Measurements from ENCODE around the gene FGFRL1. TPM values are rescaled to one million over a fixed set of nuclear protein-coding genes. Genes with fewer than 3 reads are reported as not detected.

The FGFRL1 gene
- total and polyA plus RNA-seq, 2 experiments from 2014 or later, result 10.8 to 58.7 TPM

DNA sequence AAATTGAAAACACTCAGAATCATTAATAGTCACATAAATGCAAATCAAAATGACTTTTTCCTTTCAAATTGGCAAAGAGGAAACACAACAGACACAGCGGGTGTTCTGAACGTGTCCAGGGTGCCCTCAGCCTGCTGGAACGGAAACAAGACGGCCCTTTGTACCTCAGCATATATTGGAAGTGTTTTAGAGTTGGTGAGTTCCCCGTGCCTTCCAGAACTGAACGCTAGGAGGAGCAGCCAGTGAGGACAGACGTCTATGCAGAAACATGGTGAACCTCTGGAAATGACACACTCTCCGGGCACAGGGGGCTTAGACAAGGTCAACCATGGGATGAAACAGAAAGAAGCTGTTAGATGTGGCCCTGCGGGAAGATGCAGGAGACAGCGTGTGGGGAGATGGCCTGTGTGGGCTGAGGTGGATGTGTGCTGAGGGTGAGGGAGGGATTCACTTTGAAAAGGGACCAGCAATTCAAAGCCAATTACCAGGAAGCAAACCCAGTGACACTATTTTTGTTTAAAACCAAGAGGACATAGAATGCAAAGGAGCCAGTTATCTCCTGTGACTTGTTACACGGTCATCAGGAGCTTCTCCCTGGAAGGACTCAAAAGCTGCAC, 61.5 kb downstream of the FGFRL1 start:
- DNase-seq, result peak; percentile 73
- no peaks in the 10 kb centered on the region for H3K9me2 ChIP-seq (ENCODE audit: insufficient read depth)
- no peak overlapping the region for H3K4me2 ChIP-seq (ENCODE audit: unreplicated experiment)
- in situ Hi-C loops (cut with MboI), result no loop called here
- H2AFZ ChIP-seq, result peak overlapping the region; percentile 64; the same call in 1 of the 2 replicates
- no peaks in the 10 kb centered on the region for H3K4me1 ChIP-seq (ENCODE audit: insufficient read depth)
- H3K9me3 ChIP-seq (ENCODE audit: low read depth), result no peaks in the 10 kb centered on the region
- no peaks in the 10 kb centered on the region for H3F3A ChIP-seq (ENCODE audit: insufficient read depth)
- TF ChIP-seq EZH2 (IDR thresholded peaks at IDR 0.05; ENCODE audit: insufficient read depth, poor library complexity, severe bottlenecking) (no peak), EZH2phosphoT487 (IDR thresholded peaks at IDR 0.05; ENCODE audit: insufficient read depth, low read depth) (no peak)
- no peaks in the 10 kb centered on the region for H3K36me3 ChIP-seq (ENCODE audit: low read depth)
- H3K79me2 ChIP-seq (ENCODE audit: insufficient read depth), result no peaks in the 10 kb centered on the region
- H4K20me1 ChIP-seq (ENCODE audit: insufficient read depth), result no peaks in the 10 kb centered on the region
- no peak overlapping the region for H3K9ac ChIP-seq
- WGBS, 2 experiments (ENCODE audit: low coverage in 1 of 2, low lambda C conversion rate in 2 of 2, missing lambda C conversion rate in 2 of 2), result 19 to 26% methylated on average over 11 of the region's 11 CpGs
- no peak overlapping the region for H3K27ac ChIP-seq
- H3K4me3 ChIP-seq, result no peak overlapping the region
- peaks cover 13% of the 10 kb centered on the region for H3K27me3 ChIP-seq (replicated peaks; ENCODE audit: insufficient read depth)

GRCh38 chr4:1074077-1074476, 62.7 kb downstream of the FGFRL1 start:
- DNase-seq, result no peak
- Histone ChIP-seq H3K79me2 (ENCODE audit: insufficient read depth) (no peaks in the 10 kb centered on the region), H3K36me3 (ENCODE audit: low read depth) (no peaks in the 10 kb centered on the region), H3K9ac (no peak overlapping the region), H3K9me3 (ENCODE audit: low read depth) (no peaks in the 10 kb centered on the region), H3K9me2 (ENCODE audit: insufficient read depth) (no peaks in the 10 kb centered on the region), H2AFZ (no peak overlapping the region), H3K4me2 (ENCODE audit: unreplicated experiment) (no peak overlapping the region), H3K27me3 (replicated peaks; ENCODE audit: insufficient read depth) (peaks cover 2% of the 10 kb centered on the region), H3F3A (ENCODE audit: insufficient read depth) (no peaks in the 10 kb centered on the region), H3K4me1 (ENCODE audit: insufficient read depth) (no peaks in the 10 kb centered on the region), H4K20me1 (ENCODE audit: insufficient read depth) (no peaks in the 10 kb centered on the region), H3K27ac (no peak overlapping the region), H3K4me3 (no peak overlapping the region)
- in situ Hi-C loops (cut with MboI), result no loop called here
- 69 to 73% methylated on average over 9 of the region's 9 CpGs for WGBS, 2 experiments (ENCODE audit: low coverage in 1 of 2, low lambda C conversion rate in 2 of 2, missing lambda C conversion rate in 2 of 2)
- TF ChIP-seq EZH2phosphoT487 (IDR thresholded peaks at IDR 0.05; ENCODE audit: insufficient read depth, low read depth) (no peak), EZH2 (IDR thresholded peaks at IDR 0.05; ENCODE audit: insufficient read depth, poor library complexity, severe bottlenecking) (no peak)

GRCh38 chr4:1075225-1075624, 63.8 kb downstream of the FGFRL1 start:
- 70 to 78% methylated on average over 7 of the region's 7 CpGs for WGBS, 2 experiments (ENCODE audit: low coverage in 1 of 2, low lambda C conversion rate in 2 of 2, missing lambda C conversion rate in 2 of 2)
- no peak overlapping the region for H2AFZ ChIP-seq

GRCh38 chr4:1075809-1076699, 64.6 kb downstream of the FGFRL1 start:
- 65 to 68% methylated on average over 11 of the region's 11 CpGs for WGBS, 2 experiments (ENCODE audit: low coverage in 1 of 2, low lambda C conversion rate in 2 of 2, missing lambda C conversion rate in 2 of 2)
- Histone ChIP-seq H3K4me1 (ENCODE audit: insufficient read depth) (no peaks in the 10 kb centered on the region), H3F3A (ENCODE audit: insufficient read depth) (no peaks in the 10 kb centered on the region; the same call in 1 of the 2 replicates), H3K4me3 (no peak overlapping the region), H3K27ac (no peak overlapping the region), H3K9me3 (ENCODE audit: low read depth) (no peaks in the 10 kb centered on the region), H3K4me2 (ENCODE audit: unreplicated experiment) (no peak overlapping the region), H2AFZ (no peak overlapping the region), H3K9ac (no peak overlapping the region), H3K27me3 (replicated peaks; ENCODE audit: insufficient read depth) (no peaks in the 10 kb centered on the region; the same call in none of the 2 replicates), H4K20me1 (ENCODE audit: insufficient read depth) (no peaks in the 10 kb centered on the region), H3K36me3 (ENCODE audit: low read depth) (no peaks in the 10 kb centered on the region), H3K9me2 (ENCODE audit: insufficient read depth) (no peaks in the 10 kb centered on the region), H3K79me2 (ENCODE audit: insufficient read depth) (no peaks in the 10 kb centered on the region)
- no peak for DNase-seq
- in situ Hi-C loops (cut with MboI), result no loop called here
- TF ChIP-seq EZH2phosphoT487 (IDR thresholded peaks at IDR 0.05; ENCODE audit: insufficient read depth, low read depth) (no peak), EZH2 (IDR thresholded peaks at IDR 0.05; ENCODE audit: insufficient read depth, poor library complexity, severe bottlenecking) (no peak)

More at GRCh38 chr4:1075225-1075624, 63.8 kb downstream of the FGFRL1 start:
- no peak overlapping the region for H3K4me3 ChIP-seq
- H3K79me2 ChIP-seq (ENCODE audit: insufficient read depth), result no peaks in the 10 kb centered on the region
- H3K4me2 ChIP-seq (ENCODE audit: unreplicated experiment), result no peak overlapping the region
- no peaks in the 10 kb centered on the region for H3K36me3 ChIP-seq (ENCODE audit: low read depth)
- no peaks in the 10 kb centered on the region for H3F3A ChIP-seq (ENCODE audit: insufficient read depth)
- no peaks in the 10 kb centered on the region for H3K9me2 ChIP-seq (ENCODE audit: insufficient read depth)
- no peak overlapping the region for H3K9ac ChIP-seq
- no peaks in the 10 kb centered on the region for H3K9me3 ChIP-seq (ENCODE audit: low read depth)
- no peak for TF ChIP-seq EZH2phosphoT487 (IDR thresholded peaks at IDR 0.05; ENCODE audit: insufficient read depth, low read depth)
- TF ChIP-seq EZH2 (IDR thresholded peaks at IDR 0.05; ENCODE audit: insufficient read depth, poor library complexity, severe bottlenecking), result no peak
- no peaks in the 10 kb centered on the region; the same call in none of the 2 replicates for H3K27me3 ChIP-seq (replicated peaks; ENCODE audit: insufficient read depth)
- no peak for DNase-seq
- no peaks in the 10 kb centered on the region for H4K20me1 ChIP-seq (ENCODE audit: insufficient read depth)
- H3K4me1 ChIP-seq (ENCODE audit: insufficient read depth), result no peaks in the 10 kb centered on the region
- H3K27ac ChIP-seq, result no peak overlapping the region
- in situ Hi-C loops (cut with MboI), result no loop called here

Other genes with a start within 250 kb of the FGFRL1 start
- gene CPLX1, start 185.5 kb upstream of the FGFRL1 start, total RNA-seq (2014; rRNA removed; shearing (Covaris generic)), result not detected in 2 replicates
- gene CPLX1, start 185.5 kb upstream of the FGFRL1 start, polyA plus RNA-seq (2016; fragmentation: Nextera tagmentation; extraction: Ambion mirVana), result not detected in 2 replicates
- 86.7 and 88.8 TPM in 2 replicates for gene GAK, start 79.3 kb upstream of the FGFRL1 start, total RNA-seq (2014; rRNA removed; shearing (Covaris generic))
- gene GAK, start 79.3 kb upstream of the FGFRL1 start, polyA plus RNA-seq (2016; fragmentation: Nextera tagmentation; extraction: Ambion mirVana), result 38.0 and 41.1 TPM in 2 replicates
- 36.5 and 38.3 TPM in 2 replicates for gene TMEM175, start 79.2 kb upstream of the FGFRL1 start, total RNA-seq (2014; rRNA removed; shearing (Covaris generic))
- gene TMEM175, start 79.2 kb upstream of the FGFRL1 start, polyA plus RNA-seq (2016; fragmentation: Nextera tagmentation; extraction: Ambion mirVana), result 29.8 and 31.2 TPM in 2 replicates
- 16.8 and 18.2 TPM in 2 replicates for gene DGKQ, start 38.1 kb upstream of the FGFRL1 start, total RNA-seq (2014; rRNA removed; shearing (Covaris generic))
- 1.4 and 1.9 TPM in 2 replicates for gene DGKQ, start 38.1 kb upstream of the FGFRL1 start, polyA plus RNA-seq (2016; fragmentation: Nextera tagmentation; extraction: Ambion mirVana)
- gene IDUA, start 24.6 kb upstream of the FGFRL1 start, total RNA-seq (2014; rRNA removed; shearing (Covaris generic)), result 26.3 and 30.7 TPM in 2 replicates
- gene IDUA, start 24.6 kb upstream of the FGFRL1 start, polyA plus RNA-seq (2016; fragmentation: Nextera tagmentation; extraction: Ambion mirVana), result 26.4 and 28.8 TPM in 2 replicates
- 0.13 and 0.22 TPM in 2 replicates for gene SLC26A1, start 18.2 kb upstream of the FGFRL1 start, total RNA-seq (2014; rRNA removed; shearing (Covaris generic))
- 1.6 and 1.8 TPM in 2 replicates for gene SLC26A1, start 18.2 kb upstream of the FGFRL1 start, polyA plus RNA-seq (2016; fragmentation: Nextera tagmentation; extraction: Ambion mirVana)
- 0.51 and 2.5 TPM in 2 replicates for gene RNF212, start 101.9 kb downstream of the FGFRL1 start, total RNA-seq (2014; rRNA removed; shearing (Covaris generic))
- 4.9 and 6.0 TPM in 2 replicates for gene RNF212, start 101.9 kb downstream of the FGFRL1 start, polyA plus RNA-seq (2016; fragmentation: Nextera tagmentation; extraction: Ambion mirVana)
- 3.4 and 6.2 TPM in 2 replicates for gene SPON2, start 161.0 kb downstream of the FGFRL1 start, total RNA-seq (2014; rRNA removed; shearing (Covaris generic))
- gene SPON2, start 161.0 kb downstream of the FGFRL1 start, polyA plus RNA-seq (2016; fragmentation: Nextera tagmentation; extraction: Ambion mirVana), result 5.3 and 5.7 TPM in 2 replicates
- gene CTBP1, start 237.5 kb downstream of the FGFRL1 start, total RNA-seq (2014; rRNA removed; shearing (Covaris generic)), result 160 and 270 TPM in 2 replicates
- 40.1 and 44.6 TPM in 2 replicates for gene CTBP1, start 237.5 kb downstream of the FGFRL1 start, polyA plus RNA-seq (2016; fragmentation: Nextera tagmentation; extraction: Ambion mirVana)

Measured in GM23248 (cell line).